Loucy (cell line): ENCODE measurements around the gene MACF1.

Experiments
- H2AFZ ChIP-seq: fragments of 200-600 bp; sonication (generic); 2 replicates; pipeline ENCODE4 v1.6.0; 2016; ENCODE audit warnings: antibody characterized with exemption, mild to moderate bottlenecking, low read length, moderate library complexity
- H3F3A ChIP-seq: fragments of 200-600 bp; 2 replicates; pipeline ENCODE4 v1.6.0; 2016; ENCODE audit warnings: antibody characterized with exemption, low read depth, mild to moderate bottlenecking
- H3K27me3 ChIP-seq: fragments of 200-600 bp; sonication (generic); 2 replicates; pipeline ENCODE4 v1.6.1; 2014; ENCODE audit warnings: low read length, mild to moderate bottlenecking; ENCODE audit not compliant: insufficient read depth, poor library complexity, severe bottlenecking
- H3K36me3 ChIP-seq: fragments of 200-600 bp; sonication (generic); 2 replicates; pipeline ENCODE4 v1.6.1; 2016; ENCODE audit warnings: low read length; ENCODE audit not compliant: insufficient read depth
- H3K4me1 ChIP-seq: fragments of 200-600 bp; sonication (generic); 2 replicates; pipeline ENCODE4 v1.5.1; 2014; ENCODE audit warnings: low read length, mild to moderate bottlenecking; ENCODE audit not compliant: insufficient read depth, poor library complexity, severe bottlenecking
- H3K4me2 ChIP-seq: fragments of 200-600 bp; sonication (generic); 2 replicates; pipeline ENCODE4 v1.6.0; 2014; ENCODE audit warnings: antibody characterized with exemption, low read length, low read depth, mild to moderate bottlenecking; ENCODE audit not compliant: poor library complexity, severe bottlenecking
- H3K4me3 ChIP-seq: fragments of 200-600 bp; sonication (generic); 2 replicates; pipeline ENCODE4 v1.5.1; 2014; ENCODE audit warnings: low read length, mild to moderate bottlenecking, mixed read lengths; ENCODE audit not compliant: poor library complexity, severe bottlenecking
- H3K79me2 ChIP-seq: fragments of 200-600 bp; sonication (generic); 2 replicates; pipeline ENCODE4 v1.6.1; 2014; ENCODE audit warnings: low read length; ENCODE audit not compliant: insufficient read depth
- H3K9ac ChIP-seq: fragments of 200-600 bp; sonication (generic); 2 replicates; pipeline ENCODE4 v1.6.0; 2014; ENCODE audit warnings: mild to moderate bottlenecking, low read depth, low read length, moderate library complexity; ENCODE audit not compliant: poor library complexity, severe bottlenecking
- H3K9me2 ChIP-seq: fragments of 200-600 bp; sonication (generic); replicated peaks from 2 replicates; pipeline ENCODE4 v1.6.1; 2016; ENCODE audit warnings: low read depth, low read length, mixed read lengths
- H3K9me3 ChIP-seq: fragments of 200-600 bp; sonication (generic); 2 replicates; pipeline ENCODE4 v1.6.1; 2014; ENCODE audit warnings: mild to moderate bottlenecking, antibody characterized with exemption, low read length, low read depth; ENCODE audit not compliant: insufficient read depth
- H4K20me1 ChIP-seq: fragments of 200-600 bp; sonication (generic); 2 replicates; pipeline ENCODE4 v1.6.0; 2014; ENCODE audit warnings: antibody characterized with exemption, low read length, mild to moderate bottlenecking; ENCODE audit not compliant: insufficient read depth, poor library complexity, severe bottlenecking
- CTCF ChIP-seq: fragments of 200-600 bp; sonication (generic); conservative IDR thresholded peaks from 2 replicates; pipeline ENCODE4 v1.5.1; 2014; ENCODE audit warnings: mild to moderate bottlenecking, antibody characterized with exemption, low read length
- EZH2phosphoT487 ChIP-seq: fragments of 200-600 bp; IDR thresholded peaks from 2 replicates; pipeline ENCODE4 v1.6.1; 2018; ENCODE audit warnings: antibody characterized with exemption, mild to moderate bottlenecking, moderate library complexity, borderline replicate concordance

Gene MACF1

GRCh38 chr1:39277879-39278278 lies 73.4 kb downstream of the MACF1 start:
- H3K79me2 ChIP-seq, result peaks cover 82% of the 10 kb centered on the region
- no peak overlapping the region for H3K9ac ChIP-seq
- H3K9me2 ChIP-seq, result no peaks in the 10 kb centered on the region
- H3K4me2 ChIP-seq, result no peak overlapping the region
- H3K4me3 ChIP-seq, result no peak overlapping the region
- peaks cover 58% of the 10 kb centered on the region for H4K20me1 ChIP-seq
- no peak overlapping the region for H2AFZ ChIP-seq
- peaks cover 30% of the 10 kb centered on the region; the same call in 1 of the 2 replicates for H3K36me3 ChIP-seq
- TF ChIP-seq EZH2phosphoT487 (no peak), CTCF (no peak)
- no peaks in the 10 kb centered on the region for H3K9me3 ChIP-seq
- H3F3A ChIP-seq, result no peaks in the 10 kb centered on the region
- no peaks in the 10 kb centered on the region for H3K4me1 ChIP-seq
- no peaks in the 10 kb centered on the region for H3K27me3 ChIP-seq

DNA sequence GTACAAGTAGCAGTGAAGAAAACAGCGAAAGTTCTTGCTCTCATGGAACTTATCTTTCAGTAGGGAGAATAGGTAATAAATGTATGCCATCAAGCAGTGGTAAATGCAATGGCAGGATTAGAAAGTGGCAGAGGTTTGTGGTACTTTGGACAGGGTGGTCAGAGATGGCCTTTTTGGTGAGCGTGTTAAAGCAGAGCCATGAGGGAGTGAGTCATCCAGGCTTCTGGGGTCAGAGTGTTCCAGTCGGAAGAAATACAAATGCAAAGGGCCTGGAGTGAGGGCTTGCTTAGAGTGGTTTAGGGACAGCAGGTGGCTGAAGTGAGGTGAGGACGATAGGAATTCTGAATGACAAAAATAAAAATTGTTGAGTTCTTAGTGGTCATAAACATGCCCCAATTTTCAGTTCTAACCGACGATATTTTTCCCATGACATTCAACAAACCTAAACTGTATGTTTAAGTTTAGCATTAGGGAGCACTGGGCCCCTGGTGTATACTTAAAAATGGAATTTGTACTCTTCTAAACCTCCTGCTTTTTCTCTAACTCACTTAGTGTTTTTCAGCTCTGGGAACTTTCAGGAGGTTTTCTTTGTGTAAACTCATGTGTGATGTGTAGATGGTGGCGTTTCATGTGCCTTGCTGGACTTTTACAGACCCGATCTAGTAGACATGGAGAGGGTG lies 78.2 kb downstream of the MACF1 start:
- Histone ChIP-seq H3K79me2 (peaks cover 42% of the 10 kb centered on the region), H3K9ac (no peak overlapping the region), H3K4me1 (no peaks in the 10 kb centered on the region), H3F3A (no peaks in the 10 kb centered on the region), H3K9me3 (no peaks in the 10 kb centered on the region), H3K36me3 (peaks cover 68% of the 10 kb centered on the region), H3K27me3 (no peaks in the 10 kb centered on the region), H3K9me2 (no peaks in the 10 kb centered on the region), H2AFZ (no peak overlapping the region), H4K20me1 (peaks cover 40% of the 10 kb centered on the region), H3K4me3 (no peak overlapping the region), H3K4me2 (no peak overlapping the region)
- no peak for TF ChIP-seq EZH2phosphoT487

DNA sequence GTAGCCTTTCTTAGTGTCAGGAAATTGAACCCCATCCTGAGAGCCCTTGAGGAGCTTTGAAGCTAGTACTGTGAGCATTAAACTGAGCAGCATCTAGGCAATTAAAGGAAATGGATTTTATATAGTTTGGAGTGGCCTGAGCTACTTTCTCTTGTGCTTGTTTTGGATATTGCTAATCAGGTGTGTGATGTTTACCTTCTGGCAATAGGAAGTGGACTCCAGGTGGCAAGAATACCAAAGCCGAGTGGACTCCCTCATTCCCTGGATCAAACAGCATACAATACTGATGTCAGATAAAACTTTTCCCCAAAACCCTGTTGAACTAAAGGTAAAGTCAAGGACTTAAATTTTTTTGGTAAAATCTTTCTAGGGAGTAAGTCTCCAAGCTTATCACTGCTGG lies 79.4 kb downstream of the MACF1 start:
- H3K9ac ChIP-seq, result no peak overlapping the region
- no peaks in the 10 kb centered on the region for H3K9me3 ChIP-seq
- no peak overlapping the region for H2AFZ ChIP-seq
- peaks cover 28% of the 10 kb centered on the region for H4K20me1 ChIP-seq
- no peak overlapping the region for H3K4me2 ChIP-seq
- H3K79me2 ChIP-seq, result peaks cover 30% of the 10 kb centered on the region
- peaks cover 73% of the 10 kb centered on the region for H3K36me3 ChIP-seq
- H3K4me1 ChIP-seq, result no peaks in the 10 kb centered on the region
- no peaks in the 10 kb centered on the region for H3K27me3 ChIP-seq
- TF ChIP-seq EZH2phosphoT487, result no peak
- TF ChIP-seq CTCF, result no peak
- no peaks in the 10 kb centered on the region for H3K9me2 ChIP-seq
- no peak overlapping the region for H3K4me3 ChIP-seq
- no peaks in the 10 kb centered on the region for H3F3A ChIP-seq

DNA sequence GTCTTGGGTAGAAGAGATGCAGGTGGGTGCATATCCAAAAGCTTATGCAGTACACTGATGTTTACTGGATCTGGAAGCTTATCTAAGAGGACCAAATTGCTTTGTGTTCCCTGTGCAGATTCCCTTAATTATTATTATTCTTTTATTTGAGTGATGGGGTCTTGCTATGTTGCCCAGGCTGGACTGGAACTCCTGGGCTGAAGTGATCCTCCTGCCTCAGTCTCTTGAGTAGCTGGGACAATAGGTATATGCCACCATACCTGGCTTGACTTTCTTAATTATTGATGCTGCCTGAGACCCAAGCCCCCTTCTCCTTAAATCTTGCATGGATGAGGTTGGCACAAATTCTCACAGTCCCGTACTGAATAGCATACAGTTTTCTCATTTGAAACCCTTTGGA lies 83.0 kb downstream of the MACF1 start:
- no peaks in the 10 kb centered on the region; the same call in 1 of the 2 replicates for H3K79me2 ChIP-seq
- no peaks in the 10 kb centered on the region for H3K9me3 ChIP-seq
- H3K9me2 ChIP-seq, result no peaks in the 10 kb centered on the region
- H3K27me3 ChIP-seq, result no peaks in the 10 kb centered on the region
- H2AFZ ChIP-seq, result no peak overlapping the region
- no peak overlapping the region for H3K4me3 ChIP-seq
- H3K36me3 ChIP-seq, result peaks cover 90% of the 10 kb centered on the region
- no peak overlapping the region for H3K4me2 ChIP-seq
- H3F3A ChIP-seq, result no peaks in the 10 kb centered on the region
- H4K20me1 ChIP-seq, result peaks cover 18% of the 10 kb centered on the region
- H3K9ac ChIP-seq, result no peak overlapping the region
- TF ChIP-seq EZH2phosphoT487, result no peak
- TF ChIP-seq CTCF, result no peak
- H3K4me1 ChIP-seq, result no peaks in the 10 kb centered on the region
